H9 (cell line): Measurements from ENCODE around the gene PRDM2. TPM values are rescaled to one million over a fixed set of nuclear protein-coding genes. Genes with fewer than 3 reads are reported as not detected.

ENCODE experiments used
- DNase-seq: peaks from one replicate; pipeline ENCODE4 v3.0.0-alpha.2; 2017
- H2AFZ ChIP-seq: one replicate; pipeline ENCODE4 v1.6.1; 2013; ENCODE audit warnings: mild to moderate bottlenecking, low read length, control low read depth, moderate library complexity
- H2AK5ac ChIP-seq: 2 replicates; pipeline ENCODE4 v1.6.1; 2013; ENCODE audit warnings: low read length, control low read depth, mixed read lengths; ENCODE audit not compliant: insufficient read length
- H2BK120ac ChIP-seq: one replicate; pipeline ENCODE4 v1.6.1; 2013; ENCODE audit warnings: low read depth, mild to moderate bottlenecking, low read length, control low read depth, inconsistent platforms; ENCODE audit not compliant: poor library complexity, severe bottlenecking
- H2BK12ac ChIP-seq: 2 replicates; pipeline ENCODE4 v1.6.1; 2013; ENCODE audit warnings: low read length, control low read depth, mixed read lengths, low read depth; ENCODE audit not compliant: insufficient read length
- H2BK15ac ChIP-seq: 2 replicates; pipeline ENCODE4 v1.6.1; 2013; ENCODE audit warnings: low read depth, low read length, control low read depth
- H2BK20ac ChIP-seq: one replicate; pipeline ENCODE4 v1.6.1; 2013; ENCODE audit warnings: low read depth, mild to moderate bottlenecking, low read length, control low read depth, inconsistent platforms; ENCODE audit not compliant: poor library complexity, severe bottlenecking
- H2BK5ac ChIP-seq: 2 replicates; pipeline ENCODE4 v1.6.1; 2013; ENCODE audit warnings: low read length, control low read depth, mixed read lengths; ENCODE audit not compliant: insufficient read length
- H3K14ac ChIP-seq: 2 replicates; pipeline ENCODE4 v1.6.1; 2013; ENCODE audit warnings: low read length, control low read depth; ENCODE audit not compliant: insufficient read depth
- H3K18ac ChIP-seq: 2 replicates; pipeline ENCODE4 v1.6.1; 2013; ENCODE audit warnings: low read depth, mild to moderate bottlenecking, mixed read lengths, low read length, control low read depth; ENCODE audit not compliant: insufficient read length
- H3K23ac ChIP-seq: 2 replicates; pipeline ENCODE4 v1.6.1; 2013; ENCODE audit warnings: low read length, control low read depth, mixed read lengths, low read depth; ENCODE audit not compliant: insufficient read length
- H3K23me2 ChIP-seq: 2 replicates; pipeline ENCODE4 v1.6.1; 2013; ENCODE audit warnings: low read depth, mild to moderate bottlenecking, mixed read lengths, low read length, control low read depth; ENCODE audit not compliant: insufficient read length, poor library complexity, severe bottlenecking
- H3K27ac ChIP-seq: 2 replicates; pipeline ENCODE4 v1.5.1; 2013; ENCODE audit warnings: low read length, control low read depth, mixed read lengths, low read depth; ENCODE audit not compliant: insufficient read length
- H3K27me3 ChIP-seq: 2 replicates; pipeline ENCODE4 v1.6.1; 2013; ENCODE audit warnings: low read length, control low read depth, inconsistent platforms; ENCODE audit not compliant: insufficient read depth
- H3K4ac ChIP-seq: 2 replicates; pipeline ENCODE4 v1.6.1; 2013; ENCODE audit warnings: low read depth, mild to moderate bottlenecking, control low read depth, inconsistent platforms, low read length, moderate library complexity
- H3K4me1 ChIP-seq: 2 replicates; pipeline ENCODE4 v1.6.1; 2013; ENCODE audit warnings: low read length, control low read depth, inconsistent platforms; ENCODE audit not compliant: insufficient read depth
- H3K4me2 ChIP-seq: 2 replicates; pipeline ENCODE4 v1.6.1; 2013; ENCODE audit warnings: low read length, control low read depth, mixed read lengths; ENCODE audit not compliant: insufficient read length, insufficient read depth
- H3K56ac ChIP-seq: 2 replicates; pipeline ENCODE4 v1.6.1; 2013; ENCODE audit warnings: low read depth, mild to moderate bottlenecking, mixed read lengths, low read length, control low read depth; ENCODE audit not compliant: insufficient read length
- H3K79me1 ChIP-seq: 2 replicates; pipeline ENCODE4 v1.6.1; 2013; ENCODE audit warnings: low read depth, mild to moderate bottlenecking, moderate library complexity, low read length, control low read depth, inconsistent platforms; ENCODE audit not compliant: insufficient read depth, poor library complexity, severe bottlenecking
- H3K79me2 ChIP-seq: 2 replicates; pipeline ENCODE4 v1.6.1; 2013; ENCODE audit warnings: low read length, control low read depth, inconsistent platforms; ENCODE audit not compliant: insufficient read depth
- H3K9ac ChIP-seq: 2 replicates; pipeline ENCODE4 v1.6.1; 2013; ENCODE audit warnings: low read length, control low read depth, mixed read lengths; ENCODE audit not compliant: insufficient read length; ENCODE audit errors: extremely low read depth
- H3K9me3 ChIP-seq: one replicate; pipeline ENCODE4 v1.6.1; 2013; ENCODE audit warnings: low read depth, low read length, inconsistent platforms; ENCODE audit not compliant: control insufficient read depth
- H3T11ph ChIP-seq: one replicate; pipeline ENCODE4 v1.6.1; 2013; ENCODE audit warnings: mild to moderate bottlenecking, low read length, control low read depth, inconsistent platforms
- H4K20me1 ChIP-seq: one replicate; pipeline ENCODE4 v1.6.1; 2013; ENCODE audit not compliant: control insufficient read depth, insufficient read length, insufficient read depth
- H4K5ac ChIP-seq: 2 replicates; pipeline ENCODE4 v1.6.1; 2013; ENCODE audit warnings: low read depth, mild to moderate bottlenecking, mixed read lengths, low read length, control low read depth; ENCODE audit not compliant: insufficient read length
- H4K8ac ChIP-seq: replicated peaks from 2 replicates; pipeline ENCODE4 v1.6.1; 2013; ENCODE audit warnings: low read length, control low read depth, mixed read lengths, low read depth; ENCODE audit not compliant: insufficient read length
- H4K91ac ChIP-seq: 2 replicates; pipeline ENCODE4 v1.6.1; 2013; ENCODE audit warnings: low read depth, mild to moderate bottlenecking, moderate library complexity, mixed read lengths, low read length, control low read depth; ENCODE audit not compliant: insufficient read length
- H3K27ac Mint-ChIP-seq, 3 experiments: 2 replicates in 2 of 3; 3 replicates in 1 of 3; pipeline ENCODE4 v1.8.0; 2020 to 2021; ENCODE audit warnings: mixed read lengths in 3 of 3, mild to moderate bottlenecking in 1 of 3, moderate library complexity in 1 of 3
- H3K27me3 Mint-ChIP-seq: 2 replicates; pipeline ENCODE4 v1.8.0; 2021; ENCODE audit warnings: low read depth, mild to moderate bottlenecking, moderate library complexity, mixed read lengths
- H3K36me3 Mint-ChIP-seq, 3 experiments: 2 replicates in 2 of 3; 3 replicates in 1 of 3; pipeline ENCODE4 v1.8.0; 2020 to 2021; ENCODE audit warnings: low read depth in 3 of 3, mixed read lengths in 3 of 3; ENCODE audit not compliant: insufficient read depth in 1 of 3
- H3K4me1 Mint-ChIP-seq, 2 experiments: 2 replicates each; pipeline ENCODE4 v1.8.0; 2020; ENCODE audit warnings: mixed read lengths in 2 of 2
- H3K4me3 Mint-ChIP-seq, 2 experiments: 2 replicates in 1 of 2; 3 replicates in 1 of 2; pipeline ENCODE4 v1.8.0; 2020 to 2021; ENCODE audit warnings: mild to moderate bottlenecking in 2 of 2, mixed read lengths in 2 of 2, moderate library complexity in 1 of 2
- H3K9me3 Mint-ChIP-seq, 2 experiments: 2 replicates in 1 of 2; 3 replicates in 1 of 2; pipeline ENCODE4 v1.8.0; 2020; ENCODE audit warnings: mild to moderate bottlenecking in 2 of 2, mixed read lengths in 2 of 2, moderate library complexity in 1 of 2
- WGBS: extraction: QIAGEN DNeasy Blood & Tissue Kit; methylation state at CpG from one replicate; pipeline ENCODE4 v1.1.7; 2013; ENCODE audit warnings: missing lambda C conversion rate, low lambda C conversion rate, mixed read lengths; ENCODE audit not compliant: insufficient read length; ENCODE audit errors: extremely low coverage; 5-methylcytosine and 5-hydroxymethylcytosine counted together
- total RNA-seq: library from RNA; stranded (reverse); gene quantifications from 2 replicates; pipeline ENCODE4 v1.2.1, GENCODE V29; 2021
- TF ChIP-seq, protein P1 (sequence below): fragments of 200-600 bp; sonication (generic); conservative IDR thresholded peaks from 3 replicates; pipeline ENCODE4 v1.8.0; 2021; ENCODE audit warnings: antibody characterized with exemption, mild to moderate bottlenecking

The PRDM2 gene
- total RNA-seq, 1 experiment from 2014 or later = 24.5 TPM

DNA sequence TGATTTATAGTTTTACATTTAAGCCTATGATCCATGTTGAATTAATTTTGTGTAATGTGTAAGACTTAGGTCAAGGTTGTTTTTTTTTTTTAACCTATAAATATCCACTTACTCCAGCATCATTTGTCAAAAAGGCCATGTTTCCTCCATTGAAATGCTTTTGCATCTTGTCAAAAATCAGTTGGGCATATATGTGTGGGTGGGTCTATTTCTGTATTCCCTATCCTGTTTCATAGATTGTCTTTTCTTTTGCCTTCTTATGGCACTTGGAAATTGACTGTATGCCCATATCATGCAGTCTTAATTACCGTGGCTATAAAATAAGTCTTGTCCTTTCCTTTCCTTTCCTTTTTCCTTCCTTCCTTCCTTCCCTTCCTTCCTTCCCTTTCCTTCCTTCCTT is 138.2 kb downstream of the PRDM2 start:
- Histone ChIP-seq H3T11ph (no peak overlapping the region), H2BK20ac (no peak overlapping the region), H2BK5ac (no peak overlapping the region), H3K4me1 (no peaks in the 10 kb centered on the region), H3K9me3 (no peaks in the 10 kb centered on the region), H2AFZ (no peak overlapping the region), H3K9ac (no peak overlapping the region), H3K18ac (no peak overlapping the region), H2BK15ac (no peak overlapping the region), H3K27me3 (peaks cover 3% of the 10 kb centered on the region; the same call in 1 of the 2 replicates), H2AK5ac (no peak overlapping the region), H2BK12ac (no peak overlapping the region), H3K23me2 (no peaks in the 10 kb centered on the region), H3K79me1 (no peaks in the 10 kb centered on the region), H3K14ac (no peak overlapping the region), H2BK120ac (no peak overlapping the region), H4K91ac (no peak overlapping the region), H3K4me2 (no peak overlapping the region), H3K23ac (no peak overlapping the region), H3K27ac (no peak overlapping the region), H4K5ac (no peak overlapping the region), H4K20me1 (no peaks in the 10 kb centered on the region), H3K79me2 (no peaks in the 10 kb centered on the region), H3K56ac (no peak overlapping the region), H4K8ac (no peak overlapping the region), H3K4ac (no peak overlapping the region)
- Mint-ChIP-seq H3K36me3 (no peaks in the 10 kb centered on the region), H3K9me3 (peaks cover 4 to 6% of the 10 kb centered on the region in 2 experiments; a peak in 2 of 5 replicates), H3K4me1 (no peaks in the 10 kb centered on the region; a peak in 1 of 4 replicates), H3K4me3 (no peak overlapping the region), H3K27ac (no peak overlapping the region), H3K27me3 (peaks cover 45% of the 10 kb centered on the region)
- no peak for DNase-seq
- TF ChIP-seq, protein P1, sequence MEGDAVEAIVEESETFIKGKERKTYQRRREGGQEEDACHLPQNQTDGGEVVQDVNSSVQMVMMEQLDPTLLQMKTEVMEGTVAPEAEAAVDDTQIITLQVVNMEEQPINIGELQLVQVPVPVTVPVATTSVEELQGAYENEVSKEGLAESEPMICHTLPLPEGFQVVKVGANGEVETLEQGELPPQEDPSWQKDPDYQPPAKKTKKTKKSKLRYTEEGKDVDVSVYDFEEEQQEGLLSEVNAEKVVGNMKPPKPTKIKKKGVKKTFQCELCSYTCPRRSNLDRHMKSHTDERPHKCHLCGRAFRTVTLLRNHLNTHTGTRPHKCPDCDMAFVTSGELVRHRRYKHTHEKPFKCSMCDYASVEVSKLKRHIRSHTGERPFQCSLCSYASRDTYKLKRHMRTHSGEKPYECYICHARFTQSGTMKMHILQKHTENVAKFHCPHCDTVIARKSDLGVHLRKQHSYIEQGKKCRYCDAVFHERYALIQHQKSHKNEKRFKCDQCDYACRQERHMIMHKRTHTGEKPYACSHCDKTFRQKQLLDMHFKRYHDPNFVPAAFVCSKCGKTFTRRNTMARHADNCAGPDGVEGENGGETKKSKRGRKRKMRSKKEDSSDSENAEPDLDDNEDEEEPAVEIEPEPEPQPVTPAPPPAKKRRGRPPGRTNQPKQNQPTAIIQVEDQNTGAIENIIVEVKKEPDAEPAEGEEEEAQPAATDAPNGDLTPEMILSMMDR = no peak
- no CpG with 5 or more reads among the region's 1 CpG for WGBS
